Measurements from ENCODE around the gene TTC27. TPM values are rescaled to one million over a fixed set of nuclear protein-coding genes. Genes with fewer than 3 reads are reported as not detected.

Gene TTC27
- total and polyA plus RNA-seq, 4 donors, result 3.5 to 13.5 (median 6.3) TPM

DNA sequence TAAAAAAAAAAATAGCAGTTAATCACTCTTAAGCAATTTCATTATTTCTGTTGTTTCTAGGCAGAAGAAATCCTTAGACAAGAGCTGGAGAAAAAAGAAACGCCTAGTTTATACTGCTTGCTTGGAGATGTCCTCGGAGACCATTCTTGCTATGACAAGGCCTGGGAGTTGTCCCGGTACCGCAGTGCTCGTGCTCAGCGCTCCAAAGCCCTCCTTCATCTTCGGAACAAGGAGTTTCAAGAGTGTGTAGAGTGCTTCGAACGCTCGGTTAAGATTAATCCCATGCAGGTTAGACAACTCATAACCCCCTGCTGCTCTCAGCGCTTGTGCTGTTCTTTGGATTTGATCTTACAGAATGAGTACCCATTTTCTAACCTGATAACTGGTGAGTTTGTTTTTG is 130.4 kb downstream of the TTC27 start:
- no peak overlapping the region for H3K27ac ChIP-seq (ENCODE audit: low read depth in 1 of 2, low read length in 2 of 2)
- H3K9me3 ChIP-seq (ENCODE audit: control insufficient read depth in 4 of 4, low read length in 3 of 4), result no peaks in the 10 kb centered on the region
- H3K4me3 ChIP-seq (ENCODE audit: low read depth in 1 of 3, low read length in 3 of 3), result no peak overlapping the region
- 92% methylated on average over 11 of the region's 11 CpGs for WGBS
- no peaks in the 10 kb centered on the region for H3K27me3 ChIP-seq (ENCODE audit: control insufficient read depth in 4 of 4, insufficient read depth in 4 of 4, low read length in 3 of 4)
- H3K9ac ChIP-seq (ENCODE audit: low read depth in 1 of 2, low read length in 2 of 2), result no peak overlapping the region
- H3K4me1 ChIP-seq (ENCODE audit: control insufficient read depth in 4 of 4, insufficient read depth in 4 of 4, low read length in 3 of 4), result peaks cover 0 to 3% (median 0%) of the 10 kb centered on the region in 4 donors
- DNase-seq (ENCODE audit: low spot score), result no peak
- TF ChIP-seq SP1 (IDR thresholded peaks at IDR 0.05) (no peak), HNF4G (IDR thresholded peaks at IDR 0.05) (no peak), YY1 (IDR thresholded peaks at IDR 0.05) (no peak), RXRA (IDR thresholded peaks at IDR 0.05) (no peak), CTCF (IDR thresholded peaks at IDR 0.05; ENCODE audit: low read depth, low read length, missing input control) (no peak), GABPA (IDR thresholded peaks at IDR 0.05 in 1 of 2, conservative IDR thresholded peaks at IDR 0.05 in 1 of 2) (no peak)
- TF ChIP-seq, protein P1, sequence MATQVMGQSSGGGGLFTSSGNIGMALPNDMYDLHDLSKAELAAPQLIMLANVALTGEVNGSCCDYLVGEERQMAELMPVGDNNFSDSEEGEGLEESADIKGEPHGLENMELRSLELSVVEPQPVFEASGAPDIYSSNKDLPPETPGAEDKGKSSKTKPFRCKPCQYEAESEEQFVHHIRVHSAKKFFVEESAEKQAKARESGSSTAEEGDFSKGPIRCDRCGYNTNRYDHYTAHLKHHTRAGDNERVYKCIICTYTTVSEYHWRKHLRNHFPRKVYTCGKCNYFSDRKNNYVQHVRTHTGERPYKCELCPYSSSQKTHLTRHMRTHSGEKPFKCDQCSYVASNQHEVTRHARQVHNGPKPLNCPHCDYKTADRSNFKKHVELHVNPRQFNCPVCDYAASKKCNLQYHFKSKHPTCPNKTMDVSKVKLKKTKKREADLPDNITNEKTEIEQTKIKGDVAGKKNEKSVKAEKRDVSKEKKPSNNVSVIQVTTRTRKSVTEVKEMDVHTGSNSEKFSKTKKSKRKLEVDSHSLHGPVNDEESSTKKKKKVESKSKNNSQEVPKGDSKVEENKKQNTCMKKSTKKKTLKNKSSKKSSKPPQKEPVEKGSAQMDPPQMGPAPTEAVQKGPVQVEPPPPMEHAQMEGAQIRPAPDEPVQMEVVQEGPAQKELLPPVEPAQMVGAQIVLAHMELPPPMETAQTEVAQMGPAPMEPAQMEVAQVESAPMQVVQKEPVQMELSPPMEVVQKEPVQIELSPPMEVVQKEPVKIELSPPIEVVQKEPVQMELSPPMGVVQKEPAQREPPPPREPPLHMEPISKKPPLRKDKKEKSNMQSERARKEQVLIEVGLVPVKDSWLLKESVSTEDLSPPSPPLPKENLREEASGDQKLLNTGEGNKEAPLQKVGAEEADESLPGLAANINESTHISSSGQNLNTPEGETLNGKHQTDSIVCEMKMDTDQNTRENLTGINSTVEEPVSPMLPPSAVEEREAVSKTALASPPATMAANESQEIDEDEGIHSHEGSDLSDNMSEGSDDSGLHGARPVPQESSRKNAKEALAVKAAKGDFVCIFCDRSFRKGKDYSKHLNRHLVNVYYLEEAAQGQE (IDR thresholded peaks at IDR 0.05), result no peak
- H3K36me3 ChIP-seq (ENCODE audit: control insufficient read depth in 4 of 4, insufficient read depth in 3 of 4, low read depth in 1 of 4, low read length in 3 of 4), result peaks cover 0 to 3% (median 2%) of the 10 kb centered on the region in 4 donors

- no peak overlapping the region for H3K4me3 ChIP-seq (ENCODE audit: low read depth in 1 of 3, low read length in 3 of 3)
- peaks cover 0 to 3% (median 2%) of the 10 kb centered on the region in 4 donors for H3K36me3 ChIP-seq (ENCODE audit: control insufficient read depth in 4 of 4, insufficient read depth in 3 of 4, low read depth in 1 of 4, low read length in 3 of 4)
- H3K27ac ChIP-seq (ENCODE audit: low read depth in 1 of 2, low read length in 2 of 2), result no peak overlapping the region
- DNase-seq (ENCODE audit: low spot score), result no peak
- no peaks in the 10 kb centered on the region for H3K9me3 ChIP-seq (ENCODE audit: control insufficient read depth in 4 of 4, low read length in 3 of 4)
- WGBS, result 98% methylated on average over 4 of the region's 4 CpGs
- no peak for TF ChIP-seq TAF1 (conservative IDR thresholded peaks at IDR 0.05)
- no peaks in the 10 kb centered on the region for H3K27me3 ChIP-seq (ENCODE audit: control insufficient read depth in 4 of 4, insufficient read depth in 4 of 4, low read length in 3 of 4)
- peaks cover 0 to 3% (median 0%) of the 10 kb centered on the region in 4 donors for H3K4me1 ChIP-seq (ENCODE audit: control insufficient read depth in 4 of 4, insufficient read depth in 4 of 4, low read length in 3 of 4)
- H3K9ac ChIP-seq (ENCODE audit: low read depth in 1 of 2, low read length in 2 of 2), result no peak overlapping the region
Measured at GRCh38 chr2:32760628-32761027, 132.8 kb downstream of the TTC27 start.

DNA sequence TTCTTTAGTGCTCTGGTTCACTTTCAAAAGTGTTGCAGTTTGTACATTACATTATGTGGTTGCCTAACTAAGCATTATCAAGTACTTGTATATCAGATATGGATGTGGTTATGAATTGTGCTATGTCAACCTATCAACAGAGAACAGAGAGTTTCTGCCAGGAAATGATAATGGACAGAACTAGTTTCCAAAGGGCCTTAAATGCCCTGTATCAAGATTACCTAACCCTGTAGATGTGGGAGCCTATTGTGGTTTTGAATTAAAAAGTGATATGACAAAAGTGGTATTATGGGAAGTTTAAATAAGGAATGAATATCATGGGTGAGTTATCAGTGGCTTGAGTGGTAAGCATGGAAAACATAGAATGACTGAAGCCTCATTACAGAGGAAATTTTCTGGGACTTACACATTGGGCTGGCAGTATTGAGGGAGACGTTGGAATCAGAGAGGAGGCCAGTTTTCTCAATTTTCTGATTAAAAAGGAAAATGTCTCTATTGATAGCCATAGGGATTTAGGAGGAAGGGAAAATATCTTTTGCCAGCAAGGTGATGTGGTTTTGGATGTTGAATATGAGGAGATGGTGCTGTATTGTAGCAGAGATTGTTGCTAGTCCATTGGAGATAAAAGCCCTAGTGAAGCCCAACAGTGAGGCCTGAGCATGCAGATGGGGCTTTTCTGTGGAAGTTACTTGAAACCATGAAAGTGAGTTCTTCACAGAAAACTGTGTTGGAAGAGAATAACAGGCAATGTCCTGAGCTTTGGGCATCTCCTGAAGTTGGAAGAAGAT is 140.7 kb downstream of the TTC27 start:
- Histone ChIP-seq H3K4me3 (ENCODE audit: low read depth in 1 of 3, low read length in 3 of 3) (no peak overlapping the region), H3K27ac (ENCODE audit: low read depth in 1 of 2, low read length in 2 of 2) (no peak overlapping the region), H3K4me1 (ENCODE audit: control insufficient read depth in 4 of 4, insufficient read depth in 4 of 4, low read length in 3 of 4) (no peaks in the 10 kb centered on the region), H3K9ac (ENCODE audit: low read depth in 1 of 2, low read length in 2 of 2) (no peak overlapping the region), H3K9me3 (ENCODE audit: control insufficient read depth in 4 of 4, low read length in 3 of 4) (no peaks in the 10 kb centered on the region), H3K36me3 (ENCODE audit: control insufficient read depth in 4 of 4, insufficient read depth in 3 of 4, low read depth in 1 of 4, low read length in 3 of 4) (peaks cover 0 to 2% (median 0%) of the 10 kb centered on the region in 4 donors), H3K27me3 (ENCODE audit: control insufficient read depth in 4 of 4, insufficient read depth in 4 of 4, low read length in 3 of 4) (no peaks in the 10 kb centered on the region)
- no peak for DNase-seq (ENCODE audit: low spot score)
- 96% methylated on average over 1 of the region's 1 CpG for WGBS
- TF ChIP-seq FOXA1 (IDR thresholded peaks at IDR 0.05) (no peak), RXRA (IDR thresholded peaks at IDR 0.05) (no peak), CTCF (IDR thresholded peaks at IDR 0.05; ENCODE audit: low read depth, low read length, missing input control) (no peak), NR2F2 (IDR thresholded peaks at IDR 0.05) (no peak), FOXA2 (IDR thresholded peaks at IDR 0.05) (no peak), EGR1 (IDR thresholded peaks at IDR 0.05; ENCODE audit: low read depth in 2 of 2) (no peak), YY1 (IDR thresholded peaks at IDR 0.05) (no peak), GABPA (IDR thresholded peaks at IDR 0.05 in 1 of 2, conservative IDR thresholded peaks at IDR 0.05 in 1 of 2) (no peak), SP1 (IDR thresholded peaks at IDR 0.05) (no peak), JUND (IDR thresholded peaks at IDR 0.05) (no peak)
- TF ChIP-seq, protein P2, sequence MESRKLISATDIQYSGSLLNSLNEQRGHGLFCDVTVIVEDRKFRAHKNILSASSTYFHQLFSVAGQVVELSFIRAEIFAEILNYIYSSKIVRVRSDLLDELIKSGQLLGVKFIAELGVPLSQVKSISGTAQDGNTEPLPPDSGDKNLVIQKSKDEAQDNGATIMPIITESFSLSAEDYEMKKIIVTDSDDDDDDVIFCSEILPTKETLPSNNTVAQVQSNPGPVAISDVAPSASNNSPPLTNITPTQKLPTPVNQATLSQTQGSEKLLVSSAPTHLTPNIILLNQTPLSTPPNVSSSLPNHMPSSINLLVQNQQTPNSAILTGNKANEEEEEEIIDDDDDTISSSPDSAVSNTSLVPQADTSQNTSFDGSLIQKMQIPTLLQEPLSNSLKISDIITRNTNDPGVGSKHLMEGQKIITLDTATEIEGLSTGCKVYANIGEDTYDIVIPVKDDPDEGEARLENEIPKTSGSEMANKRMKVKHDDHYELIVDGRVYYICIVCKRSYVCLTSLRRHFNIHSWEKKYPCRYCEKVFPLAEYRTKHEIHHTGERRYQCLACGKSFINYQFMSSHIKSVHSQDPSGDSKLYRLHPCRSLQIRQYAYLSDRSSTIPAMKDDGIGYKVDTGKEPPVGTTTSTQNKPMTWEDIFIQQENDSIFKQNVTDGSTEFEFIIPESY (IDR thresholded peaks at IDR 0.05), result no peak
- TF ChIP-seq, protein P3, sequence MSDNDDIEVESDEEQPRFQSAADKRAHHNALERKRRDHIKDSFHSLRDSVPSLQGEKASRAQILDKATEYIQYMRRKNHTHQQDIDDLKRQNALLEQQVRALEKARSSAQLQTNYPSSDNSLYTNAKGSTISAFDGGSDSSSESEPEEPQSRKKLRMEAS (IDR thresholded peaks at IDR 0.05), result no peak

All from liver (tissue), 9 donors.